K562 (cell line): ENCODE results near the gene EP300. TPM values are rescaled to one million over a fixed set of nuclear protein-coding genes. Genes with fewer than 3 reads are reported as not detected.

Source experiments
- ARID4B ChIP-seq: sonication (generic); formaldehyde crosslinking; IDR thresholded peaks from 2 replicates; pipeline ENCODE4 v1.8.0; 2022; ENCODE audit warnings: mild to moderate bottlenecking, missing genetic modification reagents
- BCOR ChIP-seq: fragments of 450-650 bp; IDR thresholded peaks from 2 replicates; pipeline ENCODE4 v1.6.1; 2016
- JUNB ChIP-seq: fragments of 450-650 bp; formaldehyde crosslinking; conservative IDR thresholded peaks from 2 replicates; pipeline ENCODE4 v1.4.0; 2020; ENCODE audit warnings: mild to moderate bottlenecking
- KLF1 ChIP-seq: fragments of 450-650 bp; IDR thresholded peaks from 2 replicates; pipeline ENCODE4 v1.6.1; 2016; ENCODE audit warnings: missing genetic modification characterization, missing compliant biosample characterization
- NFE2L1 ChIP-seq: fragments of 450-650 bp; IDR thresholded peaks from 2 replicates; pipeline ENCODE4 v1.6.1; 2016; ENCODE audit warnings: missing genetic modification characterization, low read depth, mild to moderate bottlenecking, missing compliant biosample characterization, moderate library complexity, borderline replicate concordance
- RERE ChIP-seq: sonication (generic); formaldehyde crosslinking; IDR thresholded peaks from 2 replicates; pipeline ENCODE4 v1.8.0; 2023; ENCODE audit warnings: missing genetic modification reagents, mild to moderate bottlenecking, borderline replicate concordance
- SPI1 ChIP-seq: IDR thresholded peaks from 2 replicates; pipeline ENCODE4 v1.6.1; 2011; ENCODE audit warnings: low read depth, low read length, control low read depth, borderline replicate concordance
- TAF9B ChIP-seq: fragments of 450-650 bp; IDR thresholded peaks from 2 replicates; pipeline ENCODE4 v1.6.1; 2018; ENCODE audit warnings: mild to moderate bottlenecking; ENCODE audit not compliant: partially characterized antibody
- THRAP3 ChIP-seq: fragments of 450-650 bp; IDR thresholded peaks from 2 replicates; pipeline ENCODE4 v1.6.1; 2016; ENCODE audit warnings: mild to moderate bottlenecking, inconsistent platforms, borderline replicate concordance
- ZNF316 ChIP-seq: fragments of 450-650 bp; IDR thresholded peaks from 2 replicates; pipeline ENCODE4 v1.6.1; 2016
- ZNF511 ChIP-seq: sonication (generic); formaldehyde crosslinking; IDR thresholded peaks from 2 replicates; pipeline ENCODE4 v1.8.0; 2022; ENCODE audit warnings: mild to moderate bottlenecking, missing genetic modification reagents
- polyA plus RNA-seq, 8 experiments: library from polyadenylated mRNA; depleted of rRNA in 4 of 8; stranded (reverse) in 5 of 8; unstranded in 3 of 8; fragments of >200 nt; fragmentation: Nextera tagmentation in 2 of 8; fragmentation: Illumina TruSeq in 1 of 8; extraction: Ambion mirVana in 2 of 8; extraction: Trizol in 1 of 8; gene quantifications; 2 replicates each; pipeline versions ENCODE4 v1.2.1 to v1.2.3, GENCODE V29; 2011 to 2014; ENCODE audit warnings: inconsistent platforms in 1 of 8, missing spikeins in 1 of 8
- total RNA-seq, 7 experiments: library from RNA; depleted of rRNA in 6 of 7; stranded (reverse); fragments of >200 nt in 6 of 7; fragmentation: Illumina TruSeq in 2 of 7; extraction: Trizol in 2 of 7; gene quantifications; 2 replicates each; pipeline versions ENCODE4 v1.2.1 to v1.2.3, GENCODE V29; 2011 to 2021; ENCODE audit warnings: low replicate concordance in 1 of 7
- TF ChIP-seq, protein P1 (sequence below): sonication (generic); formaldehyde crosslinking; IDR thresholded peaks from 2 replicates; pipeline ENCODE4 v1.8.0; 2023; ENCODE audit warnings: mild to moderate bottlenecking, missing genetic modification reagents

The EP300 gene
- total and polyA plus RNA-seq, 9 of the 15 experiments (the other 6 are each of a cell fraction or from before 2014, with no cell fraction given) = 2.2 to 28.6 (median 10.9) TPM

DNA sequence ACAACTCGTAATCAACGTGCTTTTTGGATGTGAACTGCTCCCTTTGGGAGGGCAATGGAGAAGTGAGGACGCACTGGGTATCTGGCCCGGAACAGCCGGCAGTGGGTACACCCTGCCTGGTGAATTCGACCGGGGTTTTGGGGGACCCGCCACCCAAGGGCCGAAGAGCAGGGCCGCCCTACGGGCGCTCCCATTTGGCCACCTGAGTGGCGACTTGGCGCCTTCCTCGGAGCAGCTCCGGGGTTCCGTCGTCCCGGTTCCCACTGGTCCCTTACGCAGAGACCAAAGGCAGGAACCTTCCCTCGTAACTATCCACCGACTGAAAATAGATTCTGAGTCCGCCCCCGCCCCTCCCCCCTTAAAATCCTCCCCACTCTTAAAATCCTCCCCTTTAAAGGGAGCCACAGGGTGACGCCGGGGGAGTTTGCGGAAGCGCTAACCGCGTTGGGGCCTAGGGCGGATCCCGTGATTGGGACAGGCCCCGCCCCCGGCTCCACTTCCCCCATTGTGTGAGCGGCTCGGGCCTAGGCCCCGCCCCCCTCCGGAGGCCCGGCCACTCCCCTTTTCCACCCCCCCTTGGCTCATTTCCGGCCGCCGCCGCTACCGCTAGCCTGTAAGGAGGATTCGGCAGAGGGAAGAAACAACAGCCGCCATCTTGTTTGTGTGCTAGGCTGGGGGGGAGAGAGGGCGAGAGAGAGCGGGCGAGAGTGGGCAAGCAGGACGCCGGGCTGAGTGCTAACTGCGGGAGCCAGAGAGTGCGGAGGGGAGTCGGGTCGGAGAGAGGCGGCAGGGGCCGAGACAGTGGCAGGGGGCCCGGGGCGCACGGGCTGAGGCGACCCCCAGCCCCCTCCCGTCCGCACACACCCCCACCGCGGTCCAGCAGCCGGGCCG is 1.0 kb upstream of the EP300 start (continued):
- TF ChIP-seq RERE (CRISPR knock-in tag) (no peak), ZNF511 (CRISPR knock-in tag) (0 out of 2 replicates have a peak, but pooled peaks have one; percentile 43), TAF9B (peak; percentile 76), ARID4B (CRISPR knock-in tag) (no peak), KLF1 (tag) (no peak), THRAP3 (no peak), SPI1 (peak; percentile 78), NFE2L1 (no peak), BCOR (no peak), ZNF316 (no peak), JUNB (no peak)
- TF ChIP-seq, protein P1, sequence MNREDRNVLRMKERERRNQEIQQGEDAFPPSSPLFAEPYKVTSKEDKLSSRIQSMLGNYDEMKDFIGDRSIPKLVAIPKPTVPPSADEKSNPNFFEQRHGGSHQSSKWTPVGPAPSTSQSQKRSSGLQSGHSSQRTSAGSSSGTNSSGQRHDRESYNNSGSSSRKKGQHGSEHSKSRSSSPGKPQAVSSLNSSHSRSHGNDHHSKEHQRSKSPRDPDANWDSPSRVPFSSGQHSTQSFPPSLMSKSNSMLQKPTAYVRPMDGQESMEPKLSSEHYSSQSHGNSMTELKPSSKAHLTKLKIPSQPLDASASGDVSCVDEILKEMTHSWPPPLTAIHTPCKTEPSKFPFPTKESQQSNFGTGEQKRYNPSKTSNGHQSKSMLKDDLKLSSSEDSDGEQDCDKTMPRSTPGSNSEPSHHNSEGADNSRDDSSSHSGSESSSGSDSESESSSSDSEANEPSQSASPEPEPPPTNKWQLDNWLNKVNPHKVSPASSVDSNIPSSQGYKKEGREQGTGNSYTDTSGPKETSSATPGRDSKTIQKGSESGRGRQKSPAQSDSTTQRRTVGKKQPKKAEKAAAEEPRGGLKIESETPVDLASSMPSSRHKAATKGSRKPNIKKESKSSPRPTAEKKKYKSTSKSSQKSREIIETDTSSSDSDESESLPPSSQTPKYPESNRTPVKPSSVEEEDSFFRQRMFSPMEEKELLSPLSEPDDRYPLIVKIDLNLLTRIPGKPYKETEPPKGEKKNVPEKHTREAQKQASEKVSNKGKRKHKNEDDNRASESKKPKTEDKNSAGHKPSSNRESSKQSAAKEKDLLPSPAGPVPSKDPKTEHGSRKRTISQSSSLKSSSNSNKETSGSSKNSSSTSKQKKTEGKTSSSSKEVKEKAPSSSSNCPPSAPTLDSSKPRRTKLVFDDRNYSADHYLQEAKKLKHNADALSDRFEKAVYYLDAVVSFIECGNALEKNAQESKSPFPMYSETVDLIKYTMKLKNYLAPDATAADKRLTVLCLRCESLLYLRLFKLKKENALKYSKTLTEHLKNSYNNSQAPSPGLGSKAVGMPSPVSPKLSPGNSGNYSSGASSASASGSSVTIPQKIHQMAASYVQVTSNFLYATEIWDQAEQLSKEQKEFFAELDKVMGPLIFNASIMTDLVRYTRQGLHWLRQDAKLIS (CRISPR knock-in tag) = peak; percentile 53; the same call in 1 of the 2 replicates
